ENCODE data around the gene SLC44A2. TPM values are rescaled to one million over a fixed set of nuclear protein-coding genes. Genes with fewer than 3 reads are reported as not detected.
A peak's percentile ranks its signal among the peaks of the same experiment; 100 is the strongest.

SLC44A2 gene
- total RNA-seq, 1 donor from 2014 or later = 83.0 TPM

DNA sequence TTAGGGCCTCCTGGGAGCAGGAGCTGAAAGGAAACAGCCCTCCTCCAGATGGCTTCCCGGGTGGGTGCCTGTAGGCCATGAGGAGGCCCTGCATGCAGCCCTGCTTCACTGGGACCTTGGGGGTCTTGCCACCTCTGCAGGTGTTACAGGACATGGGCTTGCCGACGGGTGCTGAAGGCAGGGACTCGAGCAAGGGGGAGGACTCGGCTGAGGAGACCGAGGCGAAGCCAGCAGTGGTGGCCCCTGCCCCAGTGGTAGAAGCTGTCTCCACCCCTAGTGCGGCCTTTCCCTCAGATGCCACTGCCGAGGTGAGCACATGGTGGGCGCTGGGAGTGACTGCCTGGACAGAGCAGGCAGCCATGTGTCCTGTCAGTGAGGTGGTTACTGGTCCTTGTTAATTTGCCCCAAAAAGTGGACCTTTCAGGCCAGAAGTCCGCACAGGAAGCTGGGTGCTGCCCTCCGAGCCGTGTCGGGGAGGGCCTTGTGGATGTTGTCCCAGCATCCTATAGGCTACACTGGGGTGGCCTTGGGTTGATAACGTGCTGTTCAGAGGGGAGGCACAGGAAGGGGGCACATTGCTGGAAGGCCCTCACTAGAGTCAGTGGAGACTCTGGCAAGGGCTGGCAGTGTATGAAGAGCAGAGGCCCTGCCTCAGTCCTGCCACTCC is 57.2 kb downstream of the SLC44A2 start:
- DNase-seq (ENCODE audit: low spot score) = no peak
- Mint-ChIP-seq H3K36me3 (ENCODE audit: low read depth) (peaks cover 78% of the 10 kb centered on the region), H3K4me3 (ENCODE audit: low read depth) (no peak overlapping the region), H3K4me1 (ENCODE audit: low read depth) (no peaks in the 10 kb centered on the region), H3K27me3 (ENCODE audit: low read depth) (no peaks in the 10 kb centered on the region), H3K9me3 (no peaks in the 10 kb centered on the region), H3K27ac (no peak overlapping the region)
- intact Hi-C loops (cut with micrococcal nuclease) = no loop called here

DNA sequence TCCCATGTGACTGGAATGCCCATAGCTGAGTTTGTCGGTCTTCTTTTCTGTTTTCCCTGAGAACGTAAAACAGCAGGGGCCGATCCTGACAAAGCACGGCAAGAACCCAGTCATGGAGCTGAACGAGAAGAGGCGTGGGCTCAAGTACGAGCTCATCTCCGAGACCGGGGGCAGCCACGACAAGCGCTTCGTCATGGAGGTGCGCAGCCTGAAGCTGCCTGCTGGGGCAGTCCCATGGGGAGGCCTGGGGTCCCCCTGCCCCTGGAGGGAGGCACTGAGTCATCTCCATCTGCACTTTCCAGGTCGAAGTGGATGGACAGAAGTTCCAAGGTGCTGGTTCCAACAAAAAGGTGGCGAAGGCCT is 57.7 kb downstream of the SLC44A2 start:
- no peaks in the 10 kb centered on the region for H3K9me3 Mint-ChIP-seq
- no peak overlapping the region for H3K4me3 Mint-ChIP-seq (ENCODE audit: low read depth)
- H3K27ac Mint-ChIP-seq = no peak overlapping the region
- H3K27me3 Mint-ChIP-seq (ENCODE audit: low read depth) = no peaks in the 10 kb centered on the region
- no peak for DNase-seq (ENCODE audit: low spot score)
- no peaks in the 10 kb centered on the region for H3K4me1 Mint-ChIP-seq (ENCODE audit: low read depth)
- H3K36me3 Mint-ChIP-seq (ENCODE audit: low read depth) = peaks cover 78% of the 10 kb centered on the region
- intact Hi-C loops (cut with micrococcal nuclease) = no loop called here

DNA sequence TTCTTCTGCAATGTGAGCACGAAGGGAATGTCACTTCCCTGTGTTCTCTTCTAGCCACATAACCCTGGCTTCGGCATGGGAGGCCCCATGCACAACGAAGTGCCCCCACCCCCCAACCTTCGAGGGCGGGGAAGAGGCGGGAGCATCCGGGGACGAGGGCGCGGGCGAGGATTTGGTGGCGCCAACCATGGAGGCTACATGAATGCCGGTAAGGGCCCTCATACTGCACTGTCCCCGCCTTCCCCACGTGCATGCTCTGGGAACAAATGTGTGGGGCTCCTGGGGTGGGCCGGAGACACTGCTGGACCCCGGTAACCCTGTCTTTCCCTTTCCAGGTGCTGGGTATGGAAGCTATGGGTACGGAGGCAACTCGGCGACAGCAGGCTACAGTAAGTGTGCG is 58.2 kb downstream of the SLC44A2 start:
- Mint-ChIP-seq H3K4me3 (ENCODE audit: low read depth) (no peak overlapping the region), H3K27me3 (ENCODE audit: low read depth) (no peaks in the 10 kb centered on the region), H3K27ac (no peak overlapping the region), H3K4me1 (ENCODE audit: low read depth) (no peaks in the 10 kb centered on the region), H3K36me3 (ENCODE audit: low read depth) (peaks cover 78% of the 10 kb centered on the region), H3K9me3 (no peaks in the 10 kb centered on the region)
- no peak for DNase-seq (ENCODE audit: low spot score)
- intact Hi-C loops (cut with micrococcal nuclease) = no loop called here

DNA sequence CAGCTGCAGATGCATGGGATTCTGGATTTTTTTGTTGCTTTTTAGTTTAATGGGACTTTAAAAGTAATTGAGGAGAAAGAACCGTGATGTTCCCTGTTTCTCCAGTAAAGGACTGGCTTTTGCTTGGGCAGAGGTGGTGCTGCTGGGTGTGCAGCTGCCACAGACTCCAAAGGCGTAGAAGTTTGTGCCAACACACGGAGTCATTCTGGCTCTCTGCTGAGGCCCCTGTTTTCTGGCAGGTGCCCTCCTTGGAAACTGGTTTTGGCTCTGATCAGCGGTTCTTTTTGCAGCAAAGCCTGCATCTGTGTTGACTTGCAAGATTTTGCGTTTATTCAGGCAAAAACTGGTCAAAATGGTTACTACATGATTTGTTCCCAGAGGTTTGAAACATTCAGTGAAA is 59.9 kb downstream of the SLC44A2 start:
- H3K4me1 Mint-ChIP-seq (ENCODE audit: low read depth) = no peaks in the 10 kb centered on the region
- H3K27ac Mint-ChIP-seq = no peak overlapping the region
- intact Hi-C loops (cut with micrococcal nuclease) = no loop called here
- H3K27me3 Mint-ChIP-seq (ENCODE audit: low read depth) = no peaks in the 10 kb centered on the region
- H3K36me3 Mint-ChIP-seq (ENCODE audit: low read depth) = peaks cover 82% of the 10 kb centered on the region
- no peaks in the 10 kb centered on the region for H3K9me3 Mint-ChIP-seq
- no peak for DNase-seq (ENCODE audit: low spot score)
- H3K4me3 Mint-ChIP-seq (ENCODE audit: low read depth) = no peak overlapping the region

DNA sequence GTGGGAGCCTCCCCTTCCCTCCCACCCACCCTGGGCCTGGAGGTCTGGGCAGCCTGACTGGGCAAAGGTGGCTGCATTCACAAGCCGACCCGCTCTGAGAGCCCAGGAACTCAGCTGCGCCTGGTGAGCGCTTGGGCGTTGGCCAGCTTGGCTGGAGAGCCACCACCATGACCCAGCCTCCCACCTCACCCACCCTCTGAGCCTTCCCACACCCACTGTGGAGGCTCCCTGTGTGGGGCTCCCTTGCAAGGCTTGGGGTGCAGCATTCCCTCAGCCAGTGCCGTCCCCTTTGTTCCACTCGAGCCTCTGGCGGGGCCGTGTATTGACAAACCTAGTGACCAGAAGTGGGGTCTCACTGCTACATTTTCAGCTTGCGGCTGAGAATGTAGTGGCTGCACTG is 60.8 kb downstream of the SLC44A2 start:
- H3K4me1 Mint-ChIP-seq (ENCODE audit: low read depth) = no peaks in the 10 kb centered on the region
- no peak overlapping the region for H3K27ac Mint-ChIP-seq
- no peak overlapping the region for H3K4me3 Mint-ChIP-seq (ENCODE audit: low read depth)
- DNase-seq (ENCODE audit: low spot score) = no peak
- no peaks in the 10 kb centered on the region for H3K9me3 Mint-ChIP-seq
- H3K27me3 Mint-ChIP-seq (ENCODE audit: low read depth) = no peaks in the 10 kb centered on the region
- intact Hi-C loops (cut with micrococcal nuclease) = no loop called here
- H3K36me3 Mint-ChIP-seq (ENCODE audit: low read depth) = peaks cover 83% of the 10 kb centered on the region

DNA sequence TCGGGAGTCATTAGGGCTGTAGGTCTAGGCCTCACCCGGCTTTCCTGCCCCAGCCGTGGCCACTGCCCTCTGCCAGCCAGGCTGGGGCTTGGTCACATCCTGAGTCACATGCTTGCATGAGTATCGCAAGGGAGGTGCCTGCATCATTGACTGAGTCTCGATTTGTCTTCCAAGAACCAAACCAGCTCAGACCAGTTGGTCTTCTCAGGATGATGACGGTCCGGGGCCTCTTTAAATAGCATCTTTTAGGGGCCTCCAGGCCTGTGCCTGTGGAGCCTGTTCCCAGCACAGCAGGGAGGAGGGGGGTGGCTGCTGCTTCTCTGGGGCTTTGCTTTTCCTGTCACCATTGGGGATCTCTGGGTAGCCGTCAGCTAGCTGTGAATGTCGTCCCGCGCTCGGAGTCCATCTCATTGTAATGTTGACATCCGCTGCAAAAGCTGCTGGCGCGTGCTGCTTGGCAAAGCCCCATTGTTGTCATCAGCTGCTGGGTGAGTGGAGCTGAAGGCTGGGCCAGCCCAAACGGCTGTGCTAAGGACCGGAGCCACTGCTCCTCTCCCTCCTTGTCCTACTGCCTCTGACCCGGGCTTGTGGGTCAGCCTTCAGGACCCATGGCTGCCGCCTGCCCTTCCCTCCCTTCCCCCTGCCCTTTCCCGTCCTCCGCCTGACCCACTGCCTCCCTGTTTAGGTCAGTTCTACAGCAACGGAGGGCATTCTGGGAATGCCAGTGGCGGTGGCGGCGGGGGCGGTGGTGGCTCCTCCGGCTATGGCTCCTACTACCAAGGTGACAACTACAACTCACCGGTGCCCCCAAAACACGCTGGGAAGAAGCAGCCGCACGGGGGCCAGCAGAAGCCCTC is 61.5 kb downstream of the SLC44A2 start:
- H3K36me3 Mint-ChIP-seq (ENCODE audit: low read depth) = peaks cover 82% of the 10 kb centered on the region
- no peaks in the 10 kb centered on the region for H3K9me3 Mint-ChIP-seq
- no peaks in the 10 kb centered on the region for H3K27me3 Mint-ChIP-seq (ENCODE audit: low read depth)
- H3K4me1 Mint-ChIP-seq (ENCODE audit: low read depth) = no peaks in the 10 kb centered on the region
- H3K27ac Mint-ChIP-seq = no peak overlapping the region
- no peak for DNase-seq (ENCODE audit: low spot score)
- intact Hi-C loops (cut with micrococcal nuclease) = no loop called here
- no peak overlapping the region for H3K4me3 Mint-ChIP-seq (ENCODE audit: low read depth)

DNA sequence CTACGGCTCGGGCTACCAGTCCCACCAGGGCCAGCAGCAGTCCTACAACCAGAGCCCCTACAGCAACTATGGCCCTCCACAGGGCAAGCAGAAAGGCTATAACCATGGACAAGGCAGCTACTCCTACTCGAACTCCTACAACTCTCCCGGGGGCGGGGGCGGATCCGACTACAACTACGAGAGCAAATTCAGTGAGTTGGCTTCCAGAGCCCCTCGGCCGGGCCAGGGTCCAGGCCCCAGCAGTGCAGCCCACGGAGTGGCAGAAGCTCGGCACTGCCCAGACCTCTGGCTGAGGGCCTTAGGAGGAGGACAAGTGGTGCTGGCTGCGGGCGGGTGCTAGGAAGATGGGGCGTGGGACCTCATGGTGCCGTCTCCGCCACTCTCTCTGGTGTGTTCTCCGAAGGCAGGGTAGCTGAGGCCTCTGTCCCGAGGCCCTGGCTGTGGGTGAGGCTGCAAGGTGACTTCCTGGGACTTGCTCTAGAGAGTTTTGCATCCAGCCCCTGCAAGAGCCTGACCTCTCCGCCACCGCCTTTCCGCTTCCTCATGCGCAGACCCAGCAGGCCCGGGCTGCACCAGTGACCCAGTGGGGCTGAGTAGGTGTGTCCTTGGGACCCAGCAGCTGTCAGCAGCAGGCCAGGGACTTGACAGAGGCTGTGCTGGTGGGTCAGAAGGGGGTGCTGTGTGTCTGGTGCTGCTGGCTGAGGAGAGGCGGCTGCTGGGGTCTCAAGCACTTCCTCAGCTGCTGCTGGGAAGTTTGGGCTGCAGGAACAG is 62.4 kb downstream of the SLC44A2 start:
- Mint-ChIP-seq H3K36me3 (ENCODE audit: low read depth) (peaks cover 83% of the 10 kb centered on the region), H3K4me1 (ENCODE audit: low read depth) (no peaks in the 10 kb centered on the region), H3K27me3 (ENCODE audit: low read depth) (no peaks in the 10 kb centered on the region), H3K9me3 (no peaks in the 10 kb centered on the region), H3K27ac (no peak overlapping the region), H3K4me3 (ENCODE audit: low read depth) (no peak overlapping the region)
- intact Hi-C loops (cut with micrococcal nuclease) = no loop called here
- DNase-seq (ENCODE audit: low spot score) = no peak

DNA sequence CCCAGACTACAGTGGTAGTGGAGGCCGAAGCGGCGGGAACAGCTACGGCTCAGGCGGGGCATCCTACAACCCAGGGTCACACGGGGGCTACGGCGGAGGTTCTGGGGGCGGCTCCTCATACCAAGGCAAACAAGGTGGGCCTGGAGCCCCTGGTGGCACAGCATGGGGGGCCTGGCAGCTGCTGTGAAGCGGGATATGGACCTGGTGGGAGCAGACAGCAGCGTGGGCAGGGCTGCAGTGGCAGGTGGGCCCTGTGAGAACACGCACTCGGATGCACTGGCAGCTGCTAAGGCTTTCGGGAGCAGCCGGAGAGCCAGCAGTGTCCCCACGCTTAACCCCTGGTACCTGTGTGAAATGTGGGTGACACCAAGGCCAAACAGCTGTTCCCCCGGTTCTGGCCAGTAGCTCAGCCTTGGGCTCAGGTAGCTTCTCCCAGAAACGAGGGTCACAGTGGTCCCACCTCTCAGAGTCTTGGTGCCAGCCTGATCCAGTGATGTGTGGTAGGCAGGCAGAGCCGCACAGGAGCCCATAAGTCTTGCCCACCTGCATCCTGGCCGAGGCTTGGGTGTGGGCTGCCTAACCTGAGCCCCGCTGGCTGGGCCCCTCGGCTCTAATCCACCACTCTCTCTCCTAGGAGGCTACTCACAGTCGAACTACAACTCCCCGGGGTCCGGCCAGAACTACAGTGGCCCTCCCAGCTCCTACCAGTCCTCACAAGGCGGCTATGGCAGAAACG is 63.4 kb downstream of the SLC44A2 start:
- DNase-seq (ENCODE audit: low spot score) = no peak
- intact Hi-C loops (cut with micrococcal nuclease) = no loop called here
- no peaks in the 10 kb centered on the region for H3K9me3 Mint-ChIP-seq
- H3K27ac Mint-ChIP-seq = no peak overlapping the region
- no peak overlapping the region for H3K4me3 Mint-ChIP-seq (ENCODE audit: low read depth)
- H3K27me3 Mint-ChIP-seq (ENCODE audit: low read depth) = no peaks in the 10 kb centered on the region
- peaks cover 77% of the 10 kb centered on the region for H3K36me3 Mint-ChIP-seq (ENCODE audit: low read depth)
- H3K4me1 Mint-ChIP-seq (ENCODE audit: low read depth) = no peaks in the 10 kb centered on the region

DNA sequence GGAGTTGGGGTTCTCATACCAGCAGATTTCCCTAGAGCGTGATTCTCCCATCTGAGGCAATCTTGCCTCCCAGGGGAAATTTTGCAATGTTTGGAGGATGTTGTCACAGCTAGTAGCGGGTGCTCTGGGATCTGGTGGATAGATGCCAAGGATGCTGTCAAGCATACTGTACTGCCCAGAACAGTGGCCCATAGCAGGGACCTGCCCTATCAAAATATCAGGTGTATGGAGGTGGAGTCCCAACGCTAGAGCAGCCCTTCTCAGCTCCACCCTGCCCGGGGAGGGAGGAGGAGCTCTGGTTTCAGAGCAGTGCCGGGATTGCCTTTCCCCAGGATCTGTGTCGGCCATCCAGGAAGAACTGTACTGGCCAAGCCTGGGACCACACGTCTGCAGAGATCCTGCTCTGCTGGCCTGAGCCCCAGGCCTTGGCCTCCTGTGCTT is 65.0 kb downstream of the SLC44A2 start:
- Mint-ChIP-seq H3K4me3 (ENCODE audit: low read depth) (no peak overlapping the region), H3K27ac (no peak overlapping the region), H3K4me1 (ENCODE audit: low read depth) (peaks cover 3% of the 10 kb centered on the region), H3K36me3 (ENCODE audit: low read depth) (peaks cover 64% of the 10 kb centered on the region), H3K27me3 (ENCODE audit: low read depth) (no peaks in the 10 kb centered on the region), H3K9me3 (no peaks in the 10 kb centered on the region)
- intact Hi-C loops (cut with micrococcal nuclease) = no loop called here
- DNase-seq (ENCODE audit: low spot score) = no peak

DNA sequence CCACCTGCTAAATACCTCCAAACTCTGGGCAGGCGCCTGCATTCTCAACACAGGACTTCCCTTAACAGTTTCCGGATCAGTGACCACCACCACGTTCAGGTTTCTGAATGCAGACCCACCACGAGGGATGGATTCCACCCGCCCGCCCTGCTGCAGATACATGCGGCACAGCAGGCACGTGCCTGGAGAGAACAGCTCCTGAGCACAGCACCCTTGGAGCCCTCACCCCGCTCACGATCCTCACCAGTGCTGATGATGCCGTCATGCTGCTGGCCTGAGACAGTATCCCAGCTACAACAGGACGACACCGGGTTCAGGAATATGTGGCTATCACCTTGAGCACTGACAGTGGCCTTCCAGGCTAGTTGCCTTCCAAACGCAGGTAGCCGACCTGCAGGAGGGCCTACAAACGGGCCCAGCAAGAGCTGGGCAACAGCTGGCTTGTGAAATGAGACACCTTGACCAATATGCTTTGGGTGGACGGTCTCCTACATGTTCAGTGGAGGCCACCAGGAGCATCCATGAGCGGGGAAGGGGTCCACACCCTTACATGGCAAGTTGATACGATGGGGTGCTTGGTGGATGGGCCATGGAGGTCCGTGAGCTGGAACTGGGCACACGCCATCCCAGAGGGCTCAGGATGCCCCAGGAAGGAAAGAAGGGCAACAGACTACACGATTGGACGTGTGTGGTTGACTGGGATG is 66.0 kb downstream of the SLC44A2 start:
- Mint-ChIP-seq H3K4me3 (ENCODE audit: low read depth) (no peak overlapping the region), H3K27ac (no peak overlapping the region), H3K36me3 (ENCODE audit: low read depth) (peaks cover 61% of the 10 kb centered on the region), H3K4me1 (ENCODE audit: low read depth) (peaks cover 6% of the 10 kb centered on the region), H3K27me3 (ENCODE audit: low read depth) (no peaks in the 10 kb centered on the region), H3K9me3 (no peaks in the 10 kb centered on the region)
- no peak for DNase-seq (ENCODE audit: low spot score)
- intact Hi-C loops (cut with micrococcal nuclease) = no loop called here

DNA sequence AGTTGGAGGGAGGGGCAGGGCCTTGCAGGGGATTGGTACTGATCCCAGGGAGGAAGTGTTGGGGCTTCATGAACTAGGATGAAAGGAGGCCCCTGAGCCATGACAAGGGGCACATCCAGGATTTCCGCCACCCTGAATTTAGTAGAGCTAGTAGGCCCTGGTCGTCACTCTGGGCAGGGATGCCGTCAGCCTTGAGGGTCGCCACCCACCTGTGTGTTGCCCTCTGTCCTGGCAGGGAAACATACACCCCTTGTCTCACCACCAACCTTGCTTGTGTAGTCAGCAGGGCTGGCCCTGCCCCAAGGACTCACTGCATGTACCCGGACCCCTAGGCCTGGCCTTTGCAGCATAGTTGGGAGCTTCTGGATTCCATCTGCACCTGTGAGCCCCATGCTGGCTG is 66.5 kb downstream of the SLC44A2 start:
- H3K4me1 Mint-ChIP-seq (ENCODE audit: low read depth) = peaks cover 8% of the 10 kb centered on the region
- intact Hi-C loops (cut with micrococcal nuclease) = no loop called here
- H3K9me3 Mint-ChIP-seq = no peaks in the 10 kb centered on the region
- no peak overlapping the region for H3K4me3 Mint-ChIP-seq (ENCODE audit: low read depth)
- no peaks in the 10 kb centered on the region for H3K27me3 Mint-ChIP-seq (ENCODE audit: low read depth)
- peaks cover 56% of the 10 kb centered on the region for H3K36me3 Mint-ChIP-seq (ENCODE audit: low read depth)
- H3K27ac Mint-ChIP-seq = no peak overlapping the region
- DNase-seq (ENCODE audit: low spot score) = no peak

DNA sequence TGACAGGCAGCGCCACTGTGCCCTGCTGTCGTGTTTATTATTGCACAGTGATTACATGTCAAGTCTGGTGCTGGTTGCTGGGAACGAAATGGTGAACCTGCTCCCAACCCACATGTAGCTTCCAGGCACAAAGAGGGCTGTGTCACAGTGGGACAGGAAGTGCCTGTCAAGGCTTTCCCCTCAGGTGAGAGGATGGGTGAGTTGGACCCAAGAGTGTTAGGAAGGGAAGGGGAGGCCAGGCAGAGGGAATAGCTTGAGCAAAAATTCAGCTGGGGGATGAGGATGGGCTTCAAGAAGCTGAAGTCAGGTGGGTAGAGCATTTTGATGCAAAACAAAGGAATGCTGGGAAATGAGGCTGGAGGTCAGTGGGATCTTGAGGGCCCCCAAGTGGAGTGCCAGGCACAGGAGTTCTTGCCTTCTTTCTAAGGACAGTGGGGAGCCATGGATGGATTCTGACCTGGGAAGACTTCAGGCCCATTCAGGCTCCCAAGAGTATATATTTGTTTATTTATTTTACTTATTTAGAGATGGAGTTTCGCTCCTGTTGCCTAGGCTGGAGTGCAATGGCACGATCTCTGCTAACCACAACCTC is 67.4 kb downstream of the SLC44A2 start:
- intact Hi-C loops (cut with micrococcal nuclease) = no loop called here
- H3K9me3 Mint-ChIP-seq = no peaks in the 10 kb centered on the region
- peaks cover 8% of the 10 kb centered on the region for H3K4me1 Mint-ChIP-seq (ENCODE audit: low read depth)
- H3K27ac Mint-ChIP-seq = peak overlapping the region; percentile 28
- H3K36me3 Mint-ChIP-seq (ENCODE audit: low read depth) = peaks cover 49% of the 10 kb centered on the region
- DNase-seq (ENCODE audit: low spot score) = no peak
- no peaks in the 10 kb centered on the region for H3K27me3 Mint-ChIP-seq (ENCODE audit: low read depth)
- H3K4me3 Mint-ChIP-seq (ENCODE audit: low read depth) = no peak overlapping the region
